Measurements from ENCODE around the gene SPTLC3.

The SPTLC3 gene

GRCh38 chr20:13062789-13063188 lies 54.0 kb downstream of the SPTLC3 start:
- TF ChIP-seq TAF1 (IDR thresholded peaks at IDR 0.05; ENCODE audit: borderline replicate concordance, insufficient read depth, low read length) = no peak
- TF ChIP-seq POLR2AphosphoS5 (IDR thresholded peaks at IDR 0.05; ENCODE audit: low read depth, low read length) = no peak
- no peak for TF ChIP-seq SIN3A (IDR thresholded peaks at IDR 0.05; ENCODE audit: borderline replicate concordance, insufficient read depth, low read length)
- no peak for TF ChIP-seq REST (IDR thresholded peaks at IDR 0.05; ENCODE audit: insufficient read depth in 1 of 2, low read depth in 2 of 2, low read length in 2 of 2)
- TF ChIP-seq FOXP2 (optimal IDR thresholded peaks at IDR 0.05; ENCODE audit: borderline replicate concordance, extremely low read depth, extremely low read length, insufficient read depth) = no peak

- TF ChIP-seq TAF1 (IDR thresholded peaks at IDR 0.05; ENCODE audit: borderline replicate concordance, insufficient read depth, low read length) (no peak), POLR2AphosphoS5 (IDR thresholded peaks at IDR 0.05; ENCODE audit: low read depth, low read length) (no peak), SIN3A (IDR thresholded peaks at IDR 0.05; ENCODE audit: borderline replicate concordance, insufficient read depth, low read length) (no peak), FOXP2 (optimal IDR thresholded peaks at IDR 0.05; ENCODE audit: borderline replicate concordance, extremely low read depth, extremely low read length, insufficient read depth) (no peak), REST (IDR thresholded peaks at IDR 0.05; ENCODE audit: insufficient read depth in 1 of 2, low read depth in 2 of 2, low read length in 2 of 2) (no peak)
These were observed 59.6 kb downstream of the SPTLC3 start for GRCh38 chr20:13068336-13068735.

- TF ChIP-seq SIN3A (IDR thresholded peaks at IDR 0.05; ENCODE audit: borderline replicate concordance, insufficient read depth, low read length) (no peak), TAF1 (IDR thresholded peaks at IDR 0.05; ENCODE audit: borderline replicate concordance, insufficient read depth, low read length) (no peak), POLR2AphosphoS5 (IDR thresholded peaks at IDR 0.05; ENCODE audit: low read depth, low read length) (no peak), FOXP2 (optimal IDR thresholded peaks at IDR 0.05; ENCODE audit: borderline replicate concordance, extremely low read depth, extremely low read length, insufficient read depth) (no peak), REST (IDR thresholded peaks at IDR 0.05; ENCODE audit: insufficient read depth in 1 of 2, low read depth in 2 of 2, low read length in 2 of 2) (no peak)
These were observed 73.1 kb downstream of the SPTLC3 start for GRCh38 chr20:13081877-13082276.

- TF ChIP-seq SIN3A (IDR thresholded peaks at IDR 0.05; ENCODE audit: borderline replicate concordance, insufficient read depth, low read length) (no peak), POLR2AphosphoS5 (IDR thresholded peaks at IDR 0.05; ENCODE audit: low read depth, low read length) (no peak), TAF1 (IDR thresholded peaks at IDR 0.05; ENCODE audit: borderline replicate concordance, insufficient read depth, low read length) (no peak), FOXP2 (optimal IDR thresholded peaks at IDR 0.05; ENCODE audit: borderline replicate concordance, extremely low read depth, extremely low read length, insufficient read depth) (no peak), REST (IDR thresholded peaks at IDR 0.05; ENCODE audit: insufficient read depth in 1 of 2, low read depth in 2 of 2, low read length in 2 of 2) (no peak)
These were observed 73.6 kb downstream of the SPTLC3 start for GRCh38 chr20:13082378-13082777.

- TF ChIP-seq POLR2AphosphoS5 (IDR thresholded peaks at IDR 0.05; ENCODE audit: low read depth, low read length) (no peak), TAF1 (IDR thresholded peaks at IDR 0.05; ENCODE audit: borderline replicate concordance, insufficient read depth, low read length) (no peak), REST (IDR thresholded peaks at IDR 0.05; ENCODE audit: insufficient read depth in 1 of 2, low read depth in 2 of 2, low read length in 2 of 2) (no peak), SIN3A (IDR thresholded peaks at IDR 0.05; ENCODE audit: borderline replicate concordance, insufficient read depth, low read length) (no peak), FOXP2 (optimal IDR thresholded peaks at IDR 0.05; ENCODE audit: borderline replicate concordance, extremely low read depth, extremely low read length, insufficient read depth) (no peak)
These were observed 76.5 kb downstream of the SPTLC3 start for GRCh38 chr20:13085275-13085674.

Data from PFSK-1 (cell line).